Transverse colon (tissue), 4 donors: ENCODE measurements around the gene MBP. TPM values are rescaled to one million over a fixed set of nuclear protein-coding genes. Genes with fewer than 3 reads are reported as not detected.

Experiments
- DNase-seq: peaks from one replicate; pipeline ENCODE4 v3.0.0-alpha.2; 2019
- H3K27ac ChIP-seq, 4 donors: fragments of 200-600 bp; sonication (generic); 2 replicates each; pipeline ENCODE4 v1.5.1; 2016 to 2018; ENCODE audit warnings: inconsistent platforms in 4 of 4
- H3K27me3 ChIP-seq: fragments of 200-600 bp; sonication (generic); 2 replicates; pipeline ENCODE4 v1.5.1; 2017; ENCODE audit warnings: inconsistent platforms
- H3K36me3 ChIP-seq, 4 donors: fragments of 200-600 bp; sonication (generic); 2 replicates each; pipeline ENCODE4 v1.5.1; 2017 to 2019; ENCODE audit warnings: inconsistent platforms in 4 of 4
- H3K4me1 ChIP-seq, 4 donors: fragments of 200-600 bp; sonication (generic); 2 replicates each; pipeline ENCODE4 v1.5.1; 2017 to 2020; ENCODE audit warnings: inconsistent platforms in 4 of 4
- H3K4me3 ChIP-seq, 4 donors: fragments of 200-600 bp; sonication (generic); 1 replicate in 1 of 4; 2 replicates in 3 of 4; pipeline versions ENCODE4 v1.5.1 to v1.6.1; 2017 to 2019; ENCODE audit warnings: inconsistent platforms in 4 of 4
- H3K9me3 ChIP-seq, 2 donors: fragments of 200-600 bp; sonication (generic); 2 replicates each; pipeline ENCODE4 v1.5.1; 2017 to 2019; ENCODE audit warnings: inconsistent platforms in 2 of 2
- CTCF ChIP-seq, 5 experiments: fragments of 200-600 bp in 3 of 5; fragments of 450-650 bp in 2 of 5; sonication (generic) in 3 of 5; IDR thresholded peaks; 1 replicate in 2 of 5; 2 replicates in 3 of 5; pipeline ENCODE4 v1.5.1; 2016 to 2017; ENCODE audit warnings: antibody characterized with exemption in 5 of 5, inconsistent platforms in 3 of 5, mild to moderate bottlenecking in 2 of 5, moderate library complexity in 1 of 5
- EP300 ChIP-seq: sonication (generic); formaldehyde crosslinking; IDR thresholded peaks from one replicate; pipeline ENCODE4 v1.6.1; 2017; ENCODE audit warnings: antibody characterized with exemption, low read depth
- POLR2A ChIP-seq: fragments of 450-650 bp; IDR thresholded peaks from one replicate; pipeline ENCODE4 v1.6.1; 2016; ENCODE audit warnings: antibody characterized with exemption, mild to moderate bottlenecking, moderate library complexity
- POLR2AphosphoS5 ChIP-seq, 3 donors: sonication (generic); formaldehyde crosslinking; IDR thresholded peaks; one replicate each; pipeline ENCODE4 v1.6.1; 2016; ENCODE audit warnings: antibody characterized with exemption in 3 of 3
- WGBS, 2 donors: methylation state at CpG; one replicate each; pipeline ENCODE4 v1.1.5; 2018; ENCODE audit warnings: low coverage in 1 of 2; 5-methylcytosine and 5-hydroxymethylcytosine counted together
- in situ Hi-C, 4 donors: fragments of 200-750 bp; cut with MboI; loops; one replicate each; pipeline versions ENCODE4 v1.15.0 to v1.15.1; 2017; ENCODE audit warnings: low sequenced_read_pairs in 3 of 4, low pct_ligation_motif_present in 1 of 4, low pct_unique_long_range_greater_than_20kb in 1 of 4
- intact Hi-C: fragments of 100-400 bp; cut with DNase I; formaldehyde crosslinking; loops from one replicate; pipeline ENCODE4 v1.15.1; 2023; ENCODE audit warnings: low total_unique reads
- total RNA-seq, 4 donors: library from RNA; depleted of rRNA; stranded (reverse); fragments of >200 nt; gene quantifications; one replicate each; pipeline ENCODE4 v1.1.0, GENCODE V29; 2016

Gene MBP
- total RNA-seq, 4 donors from 2014 or later: 12.7 to 53.4 (median 41.0) TPM

GRCh38 chr18:77058290-77058835, 74.2 kb downstream of the MBP start:
- no peak for DNase-seq
- in situ Hi-C loops (no loop called here), intact Hi-C loops (no loop called here)
- 74% methylated on average over 32 of the region's 32 CpGs; no CpG with 5 or more reads in 1 of the 2 donors for WGBS, 2 donors
- Histone ChIP-seq H3K4me1 (peaks cover 16 to 56% (median 34%) of the 10 kb centered on the region in 4 donors), H3K4me3 (no peak overlapping the region), H3K27ac (peak overlapping the region; percentile 44 to 69 (median 57)), H3K9me3 (no peaks in the 10 kb centered on the region), H3K27me3 (no peaks in the 10 kb centered on the region), H3K36me3 (no peaks in the 10 kb centered on the region)
- no peak for TF ChIP-seq POLR2AphosphoS5 (IDR thresholded peaks at IDR 0.05)
- TF ChIP-seq EP300: no peak
- TF ChIP-seq CTCF (IDR thresholded peaks at IDR 0.05): no peak
- TF ChIP-seq POLR2A: no peak

GRCh38 chr18:77057006-77057395, 75.6 kb downstream of the MBP start:
- no peak overlapping the region for H3K4me3 ChIP-seq
- H3K36me3 ChIP-seq: no peaks in the 10 kb centered on the region
- intact Hi-C loops: no loop called here
- H3K9me3 ChIP-seq: no peaks in the 10 kb centered on the region
- DNase-seq: no peak
- H3K4me1 ChIP-seq: peaks cover 16 to 58% (median 36%) of the 10 kb centered on the region in 4 donors
- in situ Hi-C loops: no loop called here
- H3K27ac ChIP-seq: peak overlapping the region; percentile 69 to 83 (median 79)
- TF ChIP-seq POLR2AphosphoS5 (IDR thresholded peaks at IDR 0.05) (no peak), CTCF (IDR thresholded peaks at IDR 0.05) (no peak), EP300 (no peak), POLR2A (no peak)
- H3K27me3 ChIP-seq: no peaks in the 10 kb centered on the region
- 45 to 46% methylated on average over 4 to 5 of the region's 5 CpGs for WGBS, 2 donors

GRCh38 chr18:77056344-77057005, 76.1 kb downstream of the MBP start:
- Histone ChIP-seq H3K27me3 (no peaks in the 10 kb centered on the region), H3K4me3 (no peak overlapping the region), H3K9me3 (no peaks in the 10 kb centered on the region), H3K36me3 (no peaks in the 10 kb centered on the region), H3K27ac (peak overlapping the region; percentile 69 to 83 (median 79)), H3K4me1 (peaks cover 13 to 58% (median 34%) of the 10 kb centered on the region in 4 donors)
- no peak for TF ChIP-seq CTCF (IDR thresholded peaks at IDR 0.05)
- no peak for TF ChIP-seq POLR2AphosphoS5 (IDR thresholded peaks at IDR 0.05)
- no peak for TF ChIP-seq POLR2A
- no peak for TF ChIP-seq EP300
- WGBS, 2 donors: 48% methylated on average over 21 of the region's 21 CpGs; no CpG with 5 or more reads in 1 of the 2 donors
- intact Hi-C loops: no loop called here
- in situ Hi-C loops: no loop called here
- DNase-seq: no peak

GRCh38 chr18:77055429-77056300, 76.9 kb downstream of the MBP start:
- no peak for DNase-seq
- intact Hi-C loops: no loop called here
- H3K27ac ChIP-seq: peak overlapping the region; percentile 69 to 83 (median 79)
- no peaks in the 10 kb centered on the region for H3K36me3 ChIP-seq
- no peaks in the 10 kb centered on the region for H3K9me3 ChIP-seq
- peaks cover 11 to 50% (median 33%) of the 10 kb centered on the region in 4 donors for H3K4me1 ChIP-seq
- H3K27me3 ChIP-seq: no peaks in the 10 kb centered on the region
- H3K4me3 ChIP-seq: no peak overlapping the region
- WGBS, 2 donors: 63 to 82% methylated on average over 3 to 15 of the region's 15 CpGs
- in situ Hi-C loops: no loop called here
- TF ChIP-seq EP300: no peak
- no peak for TF ChIP-seq POLR2A
- no peak for TF ChIP-seq POLR2AphosphoS5 (IDR thresholded peaks at IDR 0.05)
- TF ChIP-seq CTCF (IDR thresholded peaks at IDR 0.05): no peak
